ENCODE measurements around the gene IFIH1. TPM values are rescaled to one million over a fixed set of nuclear protein-coding genes. Genes with fewer than 3 reads are reported as not detected.

The IFIH1 gene
- total and polyA plus RNA-seq, 9 of the 15 experiments (the other 6 are each of a cell fraction or from before 2014, with no cell fraction given) = 0.15 to 1.2 (median 0.60) TPM; not detected in 1

- TF ChIP-seq ZFP36 (IDR thresholded peaks at IDR 0.05; ENCODE audit: low read depth, low read length, partially characterized antibody) (no peak), ZNF79 (CRISPR knock-in tag; IDR thresholded peaks at IDR 0.05; ENCODE audit: low read depth) (no peak), CREM (IDR thresholded peaks at IDR 0.05; ENCODE audit: low read depth) (no peak), CC2D1A (IDR thresholded peaks at IDR 0.05) (no peak), PTBP1 (IDR thresholded peaks at IDR 0.05; ENCODE audit: low read depth, low read length) (no peak), RFX1 (IDR thresholded peaks at IDR 0.05) (no peak)
Observed at GRCh38 chr2:162221064-162221463, 97.4 kb downstream of the IFIH1 start (continued).

GRCh38 chr2:162220368-162220767, 98.1 kb downstream of the IFIH1 start:
- 0% methylated on average over 1 of the region's 1 CpG for WGBS (ENCODE audit: insufficient coverage, low coverage, missing lambda C conversion rate)
- no peak overlapping the region for H2AFZ ChIP-seq (ENCODE audit: low read depth, low read length)

More at GRCh38 chr2:162220368-162220767, 98.1 kb downstream of the IFIH1 start:
- no peak overlapping the region for H3K4me3 ChIP-seq
- no peaks in the 10 kb centered on the region for H3K79me2 ChIP-seq (ENCODE audit: control insufficient read depth, insufficient read depth, low read length)
- DNase-seq (ENCODE audit: extremely low read depth in 1 of 4, low spot score in 3 of 4) (no peak), FAIRE-seq (no peak), ATAC-seq (no peak)
- no peaks in the 10 kb centered on the region for H4K20me1 ChIP-seq (replicated peaks; ENCODE audit: control insufficient read depth, insufficient read depth, low read length)
- in situ Hi-C loops (cut with MboI) = no loop called here
- TF ChIP-seq ZNF184 (CRISPR knock-in tag; IDR thresholded peaks at IDR 0.05) = no peak
- no peak for TF ChIP-seq ZNF518B (CRISPR knock-in tag; IDR thresholded peaks at IDR 0.05)
- no peak for TF ChIP-seq ZNF561 (CRISPR knock-in tag; conservative IDR thresholded peaks at IDR 0.05)
- no peak for TF ChIP-seq ZNF696 (CRISPR knock-in tag; conservative IDR thresholded peaks at IDR 0.05)
- no peak for TF ChIP-seq NCOA6 (IDR thresholded peaks at IDR 0.05)
- no peak for TF ChIP-seq ZNF316 (IDR thresholded peaks at IDR 0.05)
- no peak for TF ChIP-seq TAL1 (IDR thresholded peaks at IDR 0.05)
- TF ChIP-seq DLX4 (CRISPR knock-in tag; IDR thresholded peaks at IDR 0.05) = no peak
- no peaks in the 10 kb centered on the region for H3K27me3 ChIP-seq (ENCODE audit: control insufficient read depth in 2 of 2, insufficient read depth in 2 of 2, low read length in 2 of 2)
- CTCF ChIA-PET (ENCODE audit: low intra/inter-chr PET ratio) = interaction anchor here (0.7 to 2.3 kb wide), 3 partner anchors 77 to 279 kb away, joined by 3 to 7 read pairs (median 4); no protein-coding TSS in a partner anchor
- no peaks in the 10 kb centered on the region for H3K9me1 ChIP-seq (ENCODE audit: control insufficient read depth, insufficient read depth, low read length)
- no peaks in the 10 kb centered on the region; the same call in 1 of the 2 replicates for H3K9me3 ChIP-seq (replicated peaks; ENCODE audit: control insufficient read depth, insufficient read depth, low read depth, low read length)
- POLR2A ChIA-PET = no interaction called here
- intact Hi-C loops (cut with micrococcal nuclease) = loop anchor here (2.0 kb wide), 1 partner anchor 78 kb away; no protein-coding TSS in a partner anchor
- H3K4me1 ChIP-seq (replicated peaks in 1 of 2; ENCODE audit: control insufficient read depth in 2 of 2, insufficient read depth in 2 of 2, low read length in 2 of 2) = no peaks in the 10 kb centered on the region
- no peaks in the 10 kb centered on the region for H3K36me3 ChIP-seq (ENCODE audit: control insufficient read depth, insufficient read depth, low read length)
- no peak overlapping the region for H3K9ac ChIP-seq (ENCODE audit: insufficient read depth in 1 of 2, low read depth in 2 of 2, low read length in 2 of 2)
- no peak overlapping the region for H3K4me2 ChIP-seq (ENCODE audit: insufficient read depth, low read length)
- no peak overlapping the region for H3K27ac ChIP-seq (ENCODE audit: extremely low read depth, low read depth, low read length)
- BruUV-seq (replicated peaks) = no TSS peak

Data from K562 (cell line).